Calu3 (cell line): ENCODE results near the gene HDDC2. TPM values are rescaled to one million over a fixed set of nuclear protein-coding genes. Genes with fewer than 3 reads are reported as not detected.

ENCODE experiments used
- BruUV-seq: library from RNA; stranded (reverse); fragments of 400-500 nt; replicated peaks from 2 replicates; lab custom pipeline; 2021; lab: Mats Ljungman, UMichigan
- CTCF ChIA-PET: fragments of 300-600 bp; sonication (Branson Sonifier 250); formaldehyde crosslinking; loops from one replicate; lab custom pipeline; 2022; ENCODE audit warnings: antibody characterized with exemption; lab: Charles Lee
- DNase-seq: peaks from one replicate; pipeline ENCODE4 v3.0.0; 2022
- H3K27ac Mint-ChIP-seq: one replicate; pipeline ENCODE4 v1.8.0; 2022; ENCODE audit warnings: mixed read lengths; ENCODE audit not compliant: unreplicated experiment
- H3K27me3 Mint-ChIP-seq: one replicate; pipeline ENCODE4 v1.8.0; 2022; ENCODE audit warnings: mixed read lengths; ENCODE audit not compliant: unreplicated experiment
- H3K36me3 Mint-ChIP-seq: one replicate; pipeline ENCODE4 v1.8.0; 2022; ENCODE audit warnings: mild to moderate bottlenecking, moderate library complexity, mixed read lengths; ENCODE audit not compliant: insufficient read depth, unreplicated experiment
- H3K4me1 Mint-ChIP-seq: one replicate; pipeline ENCODE4 v1.8.0; 2022; ENCODE audit warnings: mild to moderate bottlenecking, low read depth, mixed read lengths; ENCODE audit not compliant: unreplicated experiment
- H3K4me3 Mint-ChIP-seq: one replicate; pipeline ENCODE4 v1.8.0; 2022; ENCODE audit warnings: mild to moderate bottlenecking, low read depth, moderate library complexity, mixed read lengths; ENCODE audit not compliant: unreplicated experiment
- H3K9me3 Mint-ChIP-seq: one replicate; pipeline ENCODE4 v1.8.0; 2022; ENCODE audit warnings: low read depth, mixed read lengths; ENCODE audit not compliant: unreplicated experiment
- CTCF ChIP-seq: fragments of 200-600 bp; IDR thresholded peaks from one replicate; pipeline ENCODE4 v1.8.0; 2022; ENCODE audit warnings: antibody characterized with exemption; ENCODE audit not compliant: unreplicated experiment
- intact Hi-C: fragments of 100-400 bp; cut with micrococcal nuclease; formaldehyde crosslinking; loops from one replicate; pipeline ENCODE4 v1.10.0; 2022; ENCODE audit not compliant: unreplicated experiment
- total RNA-seq: library from RNA; stranded (reverse); gene quantifications from 2 replicates; pipeline ENCODE4 v1.2.3, GENCODE V29; 2022

Gene HDDC2
- total RNA-seq, 1 experiment from 2014 or later: 24.2 TPM

- Mint-ChIP-seq H3K27ac (no peak overlapping the region), H3K4me1 (peaks cover 5% of the 10 kb centered on the region), H3K27me3 (no peaks in the 10 kb centered on the region), H3K36me3 (no peaks in the 10 kb centered on the region), H3K9me3 (no peaks in the 10 kb centered on the region), H3K4me3 (no peak overlapping the region)
- DNase-seq: no peak
- CTCF ChIA-PET: no interaction called here
- BruUV-seq: no TSS peak
- intact Hi-C loops: loop anchor here (5.0 to 10.0 kb wide), 2 partner anchors 161 to 662 kb away; partner anchors contain the start of gene TPD52L1
- no peak for TF ChIP-seq CTCF
Measured at GRCh38 chr6:125312950-125313349, 11.2 kb upstream of the HDDC2 start.

GRCh38 chr6:125312478-125312877, 10.7 kb upstream of the HDDC2 start:
- no peak for TF ChIP-seq CTCF
- H3K4me1 Mint-ChIP-seq: peaks cover 10% of the 10 kb centered on the region
- CTCF ChIA-PET: no interaction called here
- no peak for DNase-seq
- intact Hi-C loops: loop anchor here (5.0 to 10.0 kb wide), 2 partner anchors 160 to 662 kb away; partner anchors contain the start of gene TPD52L1
- no peak overlapping the region for H3K27ac Mint-ChIP-seq
- H3K36me3 Mint-ChIP-seq: no peaks in the 10 kb centered on the region
- H3K9me3 Mint-ChIP-seq: no peaks in the 10 kb centered on the region
- no TSS peak for BruUV-seq
- no peaks in the 10 kb centered on the region for H3K27me3 Mint-ChIP-seq
- H3K4me3 Mint-ChIP-seq: no peak overlapping the region

GRCh38 chr6:125310994-125311649, 9.4 kb upstream of the HDDC2 start:
- CTCF ChIA-PET: interaction anchor here (1.0 to 1.6 kb wide), 2 partner anchors 442 to 445 kb away, joined by 4 to 5 read pairs; no protein-coding TSS in a partner anchor
- DNase-seq: peak; percentile 3
- Mint-ChIP-seq H3K4me1 (peaks cover 23% of the 10 kb centered on the region), H3K27ac (no peak overlapping the region), H3K4me3 (no peak overlapping the region), H3K36me3 (no peaks in the 10 kb centered on the region), H3K9me3 (no peaks in the 10 kb centered on the region), H3K27me3 (no peaks in the 10 kb centered on the region)
- TF ChIP-seq CTCF: peak; percentile 55
- intact Hi-C loops: loop anchor here (1.0 to 10.0 kb wide), 3 partner anchors 159 to 664 kb away; partner anchors contain the start of gene TPD52L1
- BruUV-seq: no TSS peak

GRCh38 chr6:125307964-125308615, 6.3 kb upstream of the HDDC2 start:
- Mint-ChIP-seq H3K9me3 (peaks cover 2% of the 10 kb centered on the region), H3K4me3 (no peak overlapping the region), H3K27ac (no peak overlapping the region), H3K36me3 (no peaks in the 10 kb centered on the region), H3K27me3 (no peaks in the 10 kb centered on the region), H3K4me1 (peaks cover 23% of the 10 kb centered on the region)
- CTCF ChIA-PET: no interaction called here
- intact Hi-C loops: loop anchor here (5.0 to 10.0 kb wide), 2 partner anchors 113 to 436 kb away; no protein-coding TSS in a partner anchor
- TF ChIP-seq CTCF: no peak
- DNase-seq: no peak
- BruUV-seq: no TSS peak
